C4-2B (cell line): ENCODE results near the gene ZNF185.

ENCODE experiments used
- CTCF ChIP-seq: fragments of 450-650 bp; conservative IDR thresholded peaks from 2 replicates; pipeline ENCODE4 v1.5.1; 2017; ENCODE audit warnings: mild to moderate bottlenecking
- ZFX ChIP-seq: fragments of 450-650 bp; IDR thresholded peaks from 2 replicates; pipeline ENCODE4 v1.6.1; 2017

- TF ChIP-seq CTCF (no peak), ZFX (no peak)
Observed at GRCh38 chrX:152897222-152898131, at the start of gene ZNF185.
